Measurements from ENCODE around the gene SHH.
A peak's percentile ranks its signal among the peaks of the same experiment; 100 is the strongest.

The SHH gene

DNA sequence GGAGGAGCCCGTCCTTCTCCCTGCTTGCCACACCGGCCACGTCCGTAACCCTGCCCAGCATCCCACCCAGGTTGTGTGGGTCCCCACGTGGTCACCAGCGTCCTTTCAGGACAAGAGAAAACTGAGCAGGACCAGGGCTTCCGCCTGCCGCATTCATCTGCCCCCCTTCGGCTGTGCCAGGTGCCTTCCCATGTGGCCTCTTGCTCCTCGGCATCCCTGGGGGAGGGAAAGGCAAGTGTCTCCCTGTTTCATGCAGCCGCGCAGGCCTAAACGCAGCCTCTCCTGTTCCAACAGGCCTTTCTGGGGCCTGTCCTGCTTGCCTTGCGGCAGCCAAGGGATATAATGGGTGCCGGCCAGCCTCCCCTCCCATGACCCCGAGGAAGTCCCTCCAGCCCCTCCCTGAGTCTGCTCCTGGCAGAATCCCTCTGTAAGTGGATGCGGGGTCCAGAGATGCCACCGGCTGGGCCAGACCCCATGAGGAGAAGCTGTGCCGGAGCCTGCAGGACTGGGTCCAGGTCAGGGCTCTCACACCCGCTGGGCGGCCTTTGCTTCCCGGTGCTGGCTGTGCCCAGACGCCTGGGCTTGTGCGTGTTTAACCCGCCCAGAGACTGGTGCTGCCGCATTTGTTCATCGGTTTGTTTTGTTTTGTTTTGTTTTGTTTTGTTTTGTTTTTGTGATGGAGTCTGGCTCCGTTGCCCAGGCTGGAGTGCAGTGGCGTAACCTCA is 23.1 kb downstream of the SHH start:
- no peak overlapping the region for H3K4me3 ChIP-seq (ENCODE audit: low read depth, low read length)
- DNase-seq (ENCODE audit: low read depth, low spot score), result no peak
- in situ Hi-C loops (cut with HindIII; ENCODE audit: low sequenced_read_pairs), result no loop called here
- TF ChIP-seq, protein P1, sequence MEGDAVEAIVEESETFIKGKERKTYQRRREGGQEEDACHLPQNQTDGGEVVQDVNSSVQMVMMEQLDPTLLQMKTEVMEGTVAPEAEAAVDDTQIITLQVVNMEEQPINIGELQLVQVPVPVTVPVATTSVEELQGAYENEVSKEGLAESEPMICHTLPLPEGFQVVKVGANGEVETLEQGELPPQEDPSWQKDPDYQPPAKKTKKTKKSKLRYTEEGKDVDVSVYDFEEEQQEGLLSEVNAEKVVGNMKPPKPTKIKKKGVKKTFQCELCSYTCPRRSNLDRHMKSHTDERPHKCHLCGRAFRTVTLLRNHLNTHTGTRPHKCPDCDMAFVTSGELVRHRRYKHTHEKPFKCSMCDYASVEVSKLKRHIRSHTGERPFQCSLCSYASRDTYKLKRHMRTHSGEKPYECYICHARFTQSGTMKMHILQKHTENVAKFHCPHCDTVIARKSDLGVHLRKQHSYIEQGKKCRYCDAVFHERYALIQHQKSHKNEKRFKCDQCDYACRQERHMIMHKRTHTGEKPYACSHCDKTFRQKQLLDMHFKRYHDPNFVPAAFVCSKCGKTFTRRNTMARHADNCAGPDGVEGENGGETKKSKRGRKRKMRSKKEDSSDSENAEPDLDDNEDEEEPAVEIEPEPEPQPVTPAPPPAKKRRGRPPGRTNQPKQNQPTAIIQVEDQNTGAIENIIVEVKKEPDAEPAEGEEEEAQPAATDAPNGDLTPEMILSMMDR (IDR thresholded peaks at IDR 0.05; ENCODE audit: low read depth, low read length), result no peak

DNA sequence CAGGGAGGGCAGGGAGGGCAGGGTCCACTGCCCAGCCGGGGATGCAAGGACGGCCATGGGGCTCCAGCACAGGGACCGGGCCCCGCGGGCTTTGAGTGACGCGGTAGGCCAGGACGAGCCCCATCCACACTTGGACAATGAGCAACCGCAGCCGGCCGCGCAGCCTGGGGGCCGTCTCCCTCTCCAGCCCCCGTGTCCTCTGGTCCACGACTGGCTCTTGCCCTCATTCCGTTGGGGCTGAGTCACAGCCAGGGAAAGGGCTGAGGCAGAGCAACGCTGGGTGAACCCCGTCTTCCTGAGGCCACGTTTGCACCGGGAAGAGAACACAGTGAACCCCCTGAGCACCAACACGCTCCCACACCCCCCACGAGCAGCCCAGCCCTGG is 23.7 kb downstream of the SHH start:
- DNase-seq (ENCODE audit: low read depth, low spot score), result no peak
- TF ChIP-seq, protein P1 (IDR thresholded peaks at IDR 0.05; ENCODE audit: low read depth, low read length), result no peak
- no peak overlapping the region for H3K4me3 ChIP-seq (ENCODE audit: low read depth, low read length)
- in situ Hi-C loops (cut with HindIII; ENCODE audit: low sequenced_read_pairs), result no loop called here

DNA sequence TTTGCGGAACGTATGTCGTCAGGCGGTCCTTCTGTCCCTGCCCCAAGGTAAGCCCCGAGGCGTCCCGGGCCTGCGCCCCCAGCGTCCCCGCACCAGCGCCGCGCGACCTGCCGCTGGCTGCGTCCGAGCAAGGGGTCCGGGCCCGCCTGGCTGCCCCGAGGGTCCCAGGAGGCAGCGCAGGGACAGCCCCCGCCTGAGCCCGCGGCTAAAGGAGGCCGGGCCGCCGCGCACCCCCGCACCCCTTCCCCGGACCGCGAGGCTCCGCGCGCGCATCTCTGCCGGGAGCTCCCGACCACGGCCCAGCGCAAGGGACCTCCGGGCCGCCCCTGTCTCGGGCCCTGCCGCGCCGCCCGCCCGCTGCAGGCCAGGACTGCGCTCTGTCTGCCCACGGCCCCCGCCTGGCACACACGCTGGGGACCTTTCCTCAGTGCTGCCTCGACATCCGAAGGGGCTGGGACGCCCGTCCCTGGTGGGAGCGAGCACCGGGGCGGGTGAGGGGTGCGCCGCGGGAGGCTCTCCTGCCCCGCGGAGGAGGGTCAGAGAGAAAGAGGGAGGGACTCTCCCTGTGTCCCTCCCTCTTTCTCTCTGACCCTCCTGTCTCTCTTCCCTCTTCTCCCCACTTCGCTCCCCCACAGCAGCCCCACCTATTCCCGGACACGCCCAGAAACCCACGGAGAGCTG is 25.0 kb downstream of the SHH start:
- H3K4me3 ChIP-seq (ENCODE audit: low read depth, low read length), result peak overlapping the region; percentile 44
- no peak for DNase-seq (ENCODE audit: low read depth, low spot score)
- TF ChIP-seq, protein P1 (IDR thresholded peaks at IDR 0.05; ENCODE audit: low read depth, low read length), result no peak
- in situ Hi-C loops (cut with HindIII; ENCODE audit: low sequenced_read_pairs), result no loop called here

DNA sequence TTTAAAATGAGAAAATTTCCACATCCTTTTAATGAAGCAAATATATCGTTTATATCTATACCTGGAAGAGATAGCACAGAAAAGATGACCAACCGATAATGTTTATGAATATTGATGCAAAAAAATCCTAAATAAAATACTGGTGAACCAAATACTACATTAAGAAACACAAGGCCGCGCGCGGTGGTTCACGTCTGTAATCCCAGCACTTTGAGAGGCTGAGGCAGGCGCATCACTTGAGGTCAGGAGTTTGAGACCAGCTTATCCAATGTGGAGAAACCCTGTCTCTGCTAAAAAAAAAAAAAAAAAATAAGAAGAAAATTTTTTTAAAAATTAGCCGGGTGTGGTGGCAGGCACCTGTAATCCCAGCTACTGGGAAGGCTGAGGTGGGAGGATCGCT is 25.8 kb downstream of the SHH start:
- in situ Hi-C loops (cut with HindIII; ENCODE audit: low sequenced_read_pairs), result no loop called here
- DNase-seq (ENCODE audit: low read depth, low spot score), result no peak
- TF ChIP-seq, protein P1 (IDR thresholded peaks at IDR 0.05; ENCODE audit: low read depth, low read length), result no peak
- H3K4me3 ChIP-seq (ENCODE audit: low read depth, low read length), result no peak overlapping the region

DNA sequence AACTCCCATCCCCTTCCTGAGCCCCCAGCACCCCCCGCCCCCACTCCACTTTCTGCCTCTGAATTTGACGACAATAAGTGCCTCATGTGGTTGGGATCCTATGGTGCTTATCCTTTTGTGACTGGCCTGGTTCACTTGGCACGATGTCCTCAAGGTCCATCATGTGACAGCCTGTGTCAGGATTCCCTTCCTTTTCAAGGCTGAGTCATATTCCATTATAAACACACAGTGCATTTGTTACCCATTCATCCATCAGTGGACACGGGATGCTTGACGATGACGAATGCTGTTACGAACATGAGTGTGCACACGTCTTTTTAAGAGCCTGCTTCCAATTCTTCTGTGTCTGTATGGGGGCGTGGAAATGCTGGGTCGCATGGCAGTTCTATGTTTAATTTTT is 26.7 kb downstream of the SHH start:
- peak; percentile 30 for DNase-seq (ENCODE audit: low read depth, low spot score)
- TF ChIP-seq, protein P1 (IDR thresholded peaks at IDR 0.05; ENCODE audit: low read depth, low read length), result no peak
- in situ Hi-C loops (cut with HindIII; ENCODE audit: low sequenced_read_pairs), result no loop called here
- H3K4me3 ChIP-seq (ENCODE audit: low read depth, low read length), result no peak overlapping the region

DNA sequence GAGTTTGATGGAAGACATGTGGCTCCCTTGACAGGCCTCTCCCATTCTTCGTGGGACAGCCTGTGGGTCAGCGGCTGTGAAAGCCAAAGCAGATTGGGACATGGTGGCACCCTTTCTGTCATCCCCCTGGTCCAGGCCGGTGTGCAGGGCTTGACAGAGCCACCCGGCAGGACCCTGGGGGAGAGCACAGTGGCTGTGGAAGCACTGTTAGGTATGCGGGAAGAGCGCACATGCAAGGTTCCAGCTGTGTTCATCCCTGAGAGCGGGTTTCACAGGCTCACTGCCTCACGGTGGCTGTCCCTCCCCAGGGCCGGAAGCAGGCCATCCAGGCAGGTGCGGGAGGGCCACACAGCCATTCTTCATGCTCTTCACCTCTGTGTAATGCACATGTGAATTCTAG is 29.8 kb downstream of the SHH start:
- in situ Hi-C loops (cut with HindIII; ENCODE audit: low sequenced_read_pairs), result no loop called here
- H3K4me3 ChIP-seq (ENCODE audit: low read depth, low read length), result no peak overlapping the region
- TF ChIP-seq, protein P1 (IDR thresholded peaks at IDR 0.05; ENCODE audit: low read depth, low read length), result no peak
- no peak for DNase-seq (ENCODE audit: low read depth, low spot score)
